Gastroesophageal sphincter (tissue), 3 donors: ENCODE measurements around the gene CTNNA2.

ENCODE experiments used
- CTCF ChIP-seq, 4 experiments: fragments of 200-600 bp in 2 of 4; fragments of 450-650 bp in 2 of 4; sonication (generic) in 1 of 4; IDR thresholded peaks; one replicate each; pipeline ENCODE4 v1.5.1; 2017 to 2019; ENCODE audit warnings: antibody characterized with exemption in 4 of 4, mild to moderate bottlenecking in 2 of 4, moderate library complexity in 2 of 4
- POLR2A ChIP-seq, 2 donors: fragments of 450-650 bp; IDR thresholded peaks; one replicate each; pipeline ENCODE4 v1.6.1; 2017; ENCODE audit warnings: antibody characterized with exemption in 2 of 2, mild to moderate bottlenecking in 2 of 2, moderate library complexity in 1 of 2

GRCh38 chr2:80022018-80022417 lies 509.2 kb downstream of the CTNNA2 start:
- TF ChIP-seq CTCF (IDR thresholded peaks at IDR 0.05): no peak
- TF ChIP-seq POLR2A (IDR thresholded peaks at IDR 0.05): no peak
